ENCODE measurements around the gene DDX46.

DNA sequence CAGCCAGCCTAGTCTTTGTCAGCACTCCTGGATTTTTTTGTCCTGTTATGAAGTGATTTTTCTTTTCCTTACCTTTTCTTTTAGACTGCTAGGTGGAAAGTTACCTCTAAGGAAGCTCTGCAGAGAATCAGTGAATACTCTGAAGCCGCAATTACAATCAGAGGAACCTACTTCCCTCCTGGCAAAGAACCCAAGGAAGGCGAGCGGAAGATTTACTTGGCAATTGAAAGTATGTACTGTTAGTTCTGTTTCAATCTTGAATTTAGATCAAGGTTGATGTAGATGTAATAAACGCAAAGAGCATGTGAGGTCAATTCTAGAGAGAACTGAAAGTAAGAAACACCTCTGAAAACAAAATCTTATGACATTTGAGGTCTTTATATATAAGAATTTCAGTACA, 60.2 kb downstream of the DDX46 start:
- TF ChIP-seq, protein P1, sequence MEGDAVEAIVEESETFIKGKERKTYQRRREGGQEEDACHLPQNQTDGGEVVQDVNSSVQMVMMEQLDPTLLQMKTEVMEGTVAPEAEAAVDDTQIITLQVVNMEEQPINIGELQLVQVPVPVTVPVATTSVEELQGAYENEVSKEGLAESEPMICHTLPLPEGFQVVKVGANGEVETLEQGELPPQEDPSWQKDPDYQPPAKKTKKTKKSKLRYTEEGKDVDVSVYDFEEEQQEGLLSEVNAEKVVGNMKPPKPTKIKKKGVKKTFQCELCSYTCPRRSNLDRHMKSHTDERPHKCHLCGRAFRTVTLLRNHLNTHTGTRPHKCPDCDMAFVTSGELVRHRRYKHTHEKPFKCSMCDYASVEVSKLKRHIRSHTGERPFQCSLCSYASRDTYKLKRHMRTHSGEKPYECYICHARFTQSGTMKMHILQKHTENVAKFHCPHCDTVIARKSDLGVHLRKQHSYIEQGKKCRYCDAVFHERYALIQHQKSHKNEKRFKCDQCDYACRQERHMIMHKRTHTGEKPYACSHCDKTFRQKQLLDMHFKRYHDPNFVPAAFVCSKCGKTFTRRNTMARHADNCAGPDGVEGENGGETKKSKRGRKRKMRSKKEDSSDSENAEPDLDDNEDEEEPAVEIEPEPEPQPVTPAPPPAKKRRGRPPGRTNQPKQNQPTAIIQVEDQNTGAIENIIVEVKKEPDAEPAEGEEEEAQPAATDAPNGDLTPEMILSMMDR (IDR thresholded peaks at IDR 0.05; ENCODE audit: low read length), result no peak
- no peak for TF ChIP-seq EZH2phosphoT487 (IDR thresholded peaks at IDR 0.05; ENCODE audit: low read length)

All from MM.1S (cell line).